HG03469 (cell line): ENCODE results near the gene ARHGEF39.
"Not testable (repeated sequence)": the region's sequence is repeated elsewhere in the genome, so short reads cannot be mapped to it uniquely, and the experiment has no call there.

Source experiments
- ATAC-seq: cut with Tn5 transposase; IDR thresholded peaks from one replicate; pipeline ENCODE4 v1.9.1; 2021; ENCODE audit warnings: mild to moderate bottlenecking, moderate library complexity, moderate number of reproducible peaks; ENCODE audit not compliant: unreplicated experiment

Gene ARHGEF39

DNA sequence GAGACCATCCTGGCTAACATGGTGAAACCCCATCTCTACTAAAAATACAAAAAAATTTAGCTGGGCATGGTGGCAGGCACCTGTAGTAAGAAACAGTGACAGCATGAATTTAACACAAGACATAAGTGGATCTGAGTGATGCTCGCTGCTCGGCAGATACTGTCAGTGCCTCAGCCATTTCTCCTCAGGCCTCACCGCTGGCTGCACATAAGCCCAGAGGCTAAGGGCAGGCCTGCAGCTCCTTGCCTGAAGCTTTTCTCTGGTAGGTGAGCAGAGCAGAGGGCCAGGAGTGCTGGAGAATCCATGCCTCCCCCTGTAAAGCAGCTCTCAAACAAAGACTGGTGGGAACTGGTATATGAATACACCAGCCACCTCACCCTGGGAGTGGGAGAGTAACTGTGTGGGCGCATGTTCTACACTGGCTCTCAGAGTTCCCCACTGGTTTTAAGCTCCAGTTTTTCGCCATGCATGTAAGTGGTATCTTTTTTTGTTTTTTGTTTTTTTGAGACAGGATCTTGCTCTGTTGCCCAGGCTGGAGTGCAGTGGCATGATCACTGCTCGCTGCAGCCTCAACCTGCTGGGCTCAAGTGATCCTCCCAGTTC lies 36.5 kb downstream of the ARHGEF39 start:
- ATAC-seq: no peak

DNA sequence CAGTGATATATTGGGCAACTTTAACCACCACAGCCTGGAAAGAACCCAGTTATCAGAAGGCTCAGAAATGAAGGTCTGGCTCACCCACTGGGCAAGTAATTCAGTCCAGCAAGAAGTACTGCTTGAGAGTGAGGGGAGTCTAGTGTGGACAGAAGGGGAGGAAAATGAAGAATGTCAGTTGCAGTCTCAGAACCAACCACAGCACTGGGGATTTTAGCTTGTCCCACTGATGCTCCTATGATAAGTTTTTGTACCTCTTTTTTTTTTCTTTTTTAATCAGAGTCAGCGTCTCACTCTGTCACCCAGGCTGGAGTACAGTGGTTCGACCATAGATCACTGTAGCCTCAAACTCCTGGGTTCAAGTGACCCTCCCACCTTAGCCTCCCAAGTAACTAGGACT lies 37.4 kb downstream of the ARHGEF39 start:
- no peak for ATAC-seq

DNA sequence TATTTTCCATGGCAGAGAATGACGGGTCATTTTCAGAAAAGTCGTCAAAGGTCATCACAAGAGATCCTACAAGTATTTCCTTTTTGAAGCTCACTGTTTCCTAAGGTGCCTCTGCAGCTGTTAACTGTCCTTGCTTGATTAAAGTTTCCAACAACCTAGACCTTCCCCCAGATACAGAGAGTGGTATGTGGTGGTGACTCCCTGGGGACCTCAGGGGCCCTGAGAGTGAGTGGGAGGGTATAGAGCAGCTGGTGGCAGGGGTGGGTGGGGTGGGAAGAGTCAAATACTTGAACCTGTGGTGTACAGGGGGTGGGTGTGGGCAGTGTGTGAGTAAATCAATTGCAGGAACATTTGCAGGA lies 45.2 kb downstream of the ARHGEF39 start:
- ATAC-seq: peak; percentile 38

DNA sequence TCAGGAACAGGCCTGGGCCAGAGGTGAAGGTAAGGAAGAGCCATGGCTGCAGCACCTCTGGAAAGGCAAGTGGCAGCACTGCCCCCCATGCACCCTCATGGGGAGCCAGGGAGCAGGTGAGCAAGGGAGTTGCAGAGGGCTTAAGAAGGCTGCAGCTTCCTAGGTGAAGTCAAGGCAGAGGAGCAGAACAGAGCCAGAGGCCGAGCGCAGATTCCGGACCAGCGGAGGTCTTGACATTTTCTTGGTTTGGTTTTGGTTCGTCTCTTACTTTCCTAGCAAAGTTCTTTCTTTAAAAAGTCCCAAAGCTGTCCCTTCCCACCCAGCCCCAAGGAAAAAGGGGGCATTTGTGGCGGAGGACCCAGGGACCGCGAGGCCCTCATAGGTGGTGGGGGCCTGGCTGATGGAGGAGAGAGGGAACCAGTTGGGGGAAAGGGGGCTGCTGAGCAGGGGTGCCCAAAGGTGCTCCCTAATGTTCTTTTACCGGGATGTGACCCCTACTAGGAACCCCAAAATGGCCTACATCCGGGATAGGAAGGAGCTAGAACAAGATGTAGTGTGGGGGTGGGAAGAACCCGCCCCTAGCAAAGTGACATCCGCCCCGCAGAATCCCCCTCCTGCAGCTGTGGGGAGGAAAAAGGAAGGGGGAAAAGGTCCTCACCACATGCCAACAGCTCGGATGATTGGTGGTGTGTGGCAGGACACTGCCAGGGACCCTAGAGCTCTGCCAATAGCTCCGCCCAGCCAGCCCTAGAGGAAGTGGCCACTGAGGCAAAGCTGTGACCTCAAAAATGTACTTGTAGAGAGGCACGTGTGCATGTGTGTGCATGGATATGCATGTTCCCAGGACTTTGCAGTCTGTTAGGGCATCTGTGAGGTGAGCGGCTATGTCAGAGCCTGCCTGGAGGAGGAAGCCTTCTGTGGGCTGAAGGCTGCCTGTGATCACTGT lies 45.9 kb downstream of the ARHGEF39 start:
- ATAC-seq: peak; percentile 29

DNA sequence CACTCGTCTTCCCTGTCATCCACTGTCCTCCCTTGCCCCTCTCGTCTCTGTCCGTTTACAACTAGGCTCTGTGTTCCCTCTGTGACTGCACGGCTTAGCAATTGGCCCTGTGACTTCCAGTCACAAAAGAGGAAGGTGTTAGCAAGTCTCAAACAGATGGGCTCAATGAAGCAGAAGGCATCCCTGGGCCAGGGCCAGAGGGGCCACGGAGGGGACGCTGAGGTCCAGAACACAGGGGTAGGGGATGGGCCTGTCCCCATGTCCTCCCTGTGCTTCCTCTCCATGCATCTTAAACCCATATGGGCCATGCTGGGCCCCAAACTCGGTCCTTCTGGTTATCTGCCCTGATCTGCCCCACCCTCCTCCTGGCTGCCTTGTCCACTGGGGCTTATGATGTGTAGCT lies 46.7 kb downstream of the ARHGEF39 start, which contains the start of gene CD72:
TSS of gene CD72 (minus strand) at position 89 of the 403 bp plus-strand sequence. CDS start 110 bp downstream, outside the sequence.
- no peak for ATAC-seq

DNA sequence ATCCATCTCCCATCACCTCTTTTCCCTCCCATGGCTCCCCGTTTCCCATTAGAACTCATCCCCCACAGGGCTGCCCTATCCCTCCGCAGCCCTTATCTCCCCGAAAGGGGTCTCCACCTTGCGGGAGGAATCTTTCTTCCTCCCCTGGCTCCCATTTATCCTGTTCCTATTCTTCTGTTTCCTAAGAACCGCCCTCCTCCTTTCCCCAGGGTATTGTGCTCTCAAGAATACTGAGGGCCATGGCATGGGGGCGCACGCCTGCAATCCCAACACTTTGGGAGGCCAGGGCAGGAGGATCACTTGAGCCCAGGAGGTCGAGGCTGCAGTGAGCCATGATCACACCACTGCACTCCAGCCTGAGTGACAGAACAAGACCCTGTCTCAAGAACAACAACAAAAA lies 47.4 kb downstream of the ARHGEF39 start:
- no peak for ATAC-seq

DNA sequence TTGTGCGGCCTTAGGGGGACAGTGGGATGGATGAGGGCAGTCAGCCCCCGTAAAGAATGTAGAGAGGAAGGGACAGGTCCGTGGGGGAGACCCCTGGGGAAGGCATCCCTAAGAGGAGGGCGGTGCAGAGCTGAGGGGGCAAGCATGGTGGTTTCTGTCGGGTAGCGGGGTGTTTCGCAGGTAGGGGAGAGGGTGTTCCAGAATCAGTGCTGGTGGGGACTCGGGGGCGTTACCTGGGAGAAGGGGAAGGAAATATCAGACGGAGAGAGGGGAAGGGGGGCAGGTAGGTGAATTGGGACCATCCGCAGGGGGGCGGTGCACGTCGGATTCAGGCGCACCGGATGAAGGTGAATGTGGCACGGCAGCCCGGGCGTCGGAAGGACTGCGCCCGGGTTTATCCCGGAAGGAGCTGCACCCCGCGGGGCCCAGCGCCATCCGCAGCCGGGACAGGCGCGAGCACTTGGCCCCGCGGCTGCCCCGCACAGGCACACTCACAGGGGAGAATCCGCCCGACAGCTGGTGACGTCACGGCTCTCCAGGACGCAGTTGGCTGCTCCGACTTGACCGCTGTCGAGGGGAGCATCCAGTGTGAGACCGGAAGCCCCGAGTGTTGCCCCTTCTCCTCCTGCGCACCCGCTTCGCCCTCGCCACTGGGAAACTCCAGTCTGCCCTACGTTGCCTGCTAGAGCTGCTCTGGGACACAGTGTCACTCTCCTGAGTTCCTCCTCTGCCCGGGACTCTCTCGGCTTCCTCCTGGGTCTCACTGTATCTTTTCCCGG lies 48.1 kb downstream of the ARHGEF39 start:
- ATAC-seq: no peak

DNA sequence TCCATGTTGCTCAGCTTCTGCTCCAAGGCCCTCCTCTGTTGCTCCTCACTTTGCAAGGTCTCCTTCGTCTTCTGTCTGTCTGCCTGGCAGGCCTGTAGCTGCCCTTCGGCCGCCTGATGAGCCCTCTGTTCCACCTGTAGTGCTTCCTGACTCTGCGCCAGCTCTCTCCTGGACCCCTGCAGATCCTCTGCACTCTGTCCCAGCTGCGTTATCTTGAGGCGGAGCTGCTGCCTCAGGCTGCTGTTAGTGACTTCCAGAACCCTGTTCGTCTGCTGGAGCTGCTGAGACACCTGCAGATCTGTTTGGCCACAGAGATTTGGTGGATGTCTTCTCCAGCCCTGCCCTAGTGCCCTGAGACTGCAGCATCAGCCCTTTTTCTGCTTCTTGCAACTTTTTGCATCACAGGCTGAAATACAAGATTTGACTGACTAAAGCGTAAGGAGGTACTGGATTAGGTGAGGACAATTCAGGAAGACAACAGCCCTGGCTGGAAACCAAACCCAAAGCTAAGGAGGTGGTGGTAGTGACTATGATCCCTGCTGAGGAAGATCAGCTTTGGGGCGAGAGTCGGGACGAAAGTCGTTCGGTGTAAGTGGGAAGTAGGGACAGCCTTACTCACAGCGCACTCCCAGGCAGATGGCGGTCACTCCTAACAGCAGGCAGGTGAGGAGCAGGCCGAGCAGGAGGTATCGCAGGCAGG lies 48.9 kb downstream of the ARHGEF39 start:
- ATAC-seq: no peak

DNA sequence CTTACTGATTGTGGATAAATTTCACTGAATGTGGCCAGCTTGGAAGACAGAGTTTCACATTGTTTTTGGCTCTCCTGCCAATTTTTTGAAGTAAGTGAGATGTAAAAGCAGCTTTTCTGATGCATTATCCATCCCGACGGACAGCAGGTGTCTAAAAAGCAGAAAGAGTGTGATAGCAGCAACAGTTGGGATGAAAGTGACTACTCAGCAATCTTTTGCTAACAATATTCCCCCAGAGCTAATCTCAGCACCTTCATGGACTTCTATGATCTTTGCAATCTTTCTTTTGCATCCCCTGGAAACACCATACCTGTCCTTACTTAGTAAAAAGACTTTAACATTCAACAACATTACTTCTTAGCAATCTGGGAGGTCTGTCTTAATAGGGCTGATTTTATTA lies 52.2 kb downstream of the ARHGEF39 start:
- no peak for ATAC-seq

DNA sequence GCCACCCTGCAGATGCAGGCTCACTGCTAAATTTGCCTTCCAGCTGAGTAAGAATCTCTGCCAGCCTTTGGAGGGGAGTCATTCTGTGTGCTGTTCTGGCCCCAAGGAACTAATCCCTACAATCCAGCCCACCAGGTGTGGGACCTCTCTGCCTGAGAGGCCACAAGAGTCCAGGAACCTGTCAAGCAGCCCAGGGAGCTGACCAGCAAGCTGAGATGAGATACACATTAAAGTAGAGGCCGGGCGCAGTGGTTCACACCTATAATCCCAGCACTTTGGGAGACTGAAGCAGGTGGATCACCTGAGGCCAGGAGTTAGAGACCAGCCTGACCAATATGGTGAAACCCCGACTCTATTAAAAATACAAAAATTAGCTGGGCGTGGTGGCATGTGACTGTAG lies 52.9 kb downstream of the ARHGEF39 start:
- not testable (repeated sequence) for ATAC-seq

DNA sequence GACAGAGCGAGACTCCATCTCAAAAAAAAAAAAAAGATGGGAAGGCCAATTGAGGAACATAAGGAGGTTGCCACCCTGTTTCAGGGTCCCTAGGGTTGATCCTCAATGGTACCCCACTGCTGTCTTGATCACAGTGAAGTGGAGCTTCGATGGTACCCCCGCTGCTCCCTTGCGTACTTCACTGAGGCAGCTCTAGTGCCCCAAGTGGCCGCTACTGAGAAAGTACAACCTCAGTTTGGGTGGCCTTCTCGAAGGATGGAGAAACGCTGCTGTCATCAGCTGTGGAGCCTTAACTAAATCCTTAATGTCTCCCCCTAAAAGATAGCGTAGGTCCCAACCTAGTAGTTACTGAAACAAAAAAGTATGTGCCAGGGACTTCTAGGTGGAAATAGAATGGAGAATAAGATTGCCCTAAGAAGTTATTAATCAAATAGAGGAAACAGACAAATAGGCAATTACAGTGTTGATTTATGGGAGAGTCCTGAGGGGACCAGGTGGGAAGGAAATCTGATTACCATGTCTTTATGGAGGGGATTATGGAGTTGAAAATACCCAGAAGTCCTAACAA lies 53.7 kb downstream of the ARHGEF39 start:
- no peak for ATAC-seq

DNA sequence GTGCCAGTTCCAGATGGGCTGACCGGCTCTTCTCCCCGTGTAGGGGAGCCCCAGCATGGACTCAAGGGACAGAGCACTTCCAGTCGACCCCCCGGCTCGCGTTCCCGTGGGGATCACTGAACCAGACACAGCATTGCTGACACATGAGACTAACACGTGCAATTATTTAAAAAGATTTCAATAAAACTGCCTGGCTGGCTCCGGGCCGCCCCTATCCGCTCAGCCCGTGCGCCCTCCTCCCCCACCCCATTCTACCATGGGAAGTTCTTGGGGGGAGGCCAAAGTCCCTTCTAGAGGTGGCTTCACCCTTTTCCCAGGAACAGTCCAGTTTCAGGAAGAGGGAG lies 55.2 kb downstream of the ARHGEF39 start:
- ATAC-seq: no peak
